Brain microvascular endothelial cell (primary cell): Measurements from ENCODE around the gene TMX3.

Source experiments
- DNase-seq: peaks from one replicate; pipeline ENCODE4 v3.0.0-alpha.2; 2020
- H3K27ac ChIP-seq: fragments of 250-450 bp; sonication (Bioruptor Pico); 2 replicates; pipeline ENCODE4 v1.5.1; 2020; ENCODE audit warnings: mild to moderate bottlenecking, moderate library complexity
- H3K27me3 ChIP-seq: fragments of 250-450 bp; sonication (Bioruptor Pico); replicated peaks from 2 replicates; pipeline ENCODE4 v1.5.1; 2020; ENCODE audit warnings: mild to moderate bottlenecking
- H3K36me3 ChIP-seq: fragments of 250-450 bp; sonication (Bioruptor Pico); replicated peaks from 2 replicates; pipeline ENCODE4 v1.5.1; 2020; ENCODE audit warnings: mild to moderate bottlenecking
- H3K4me3 ChIP-seq: 2 replicates; pipeline ENCODE4 v1.5.1; 2011; ENCODE audit warnings: low read depth, mild to moderate bottlenecking, control low read depth, low read length, moderate library complexity
- in situ Hi-C: cut with HindIII; loops from 2 replicates; pipeline ENCODE4 v1.10.0; 2017; ENCODE audit warnings: low sequenced_read_pairs, low pct_ligation_motif_present
- TF ChIP-seq, protein P1 (sequence below): IDR thresholded peaks from 2 replicates; pipeline ENCODE4 v1.5.1; 2011; ENCODE audit warnings: low read depth, mild to moderate bottlenecking, moderate library complexity, low read length, control low read depth, inconsistent platforms; ENCODE audit errors: missing control alignments

The TMX3 gene

GRCh38 chr18:68707646-68708045 is 7.3 kb downstream of the TMX3 start:
- no peak for DNase-seq
- in situ Hi-C loops: no loop called here
- TF ChIP-seq, protein P1, sequence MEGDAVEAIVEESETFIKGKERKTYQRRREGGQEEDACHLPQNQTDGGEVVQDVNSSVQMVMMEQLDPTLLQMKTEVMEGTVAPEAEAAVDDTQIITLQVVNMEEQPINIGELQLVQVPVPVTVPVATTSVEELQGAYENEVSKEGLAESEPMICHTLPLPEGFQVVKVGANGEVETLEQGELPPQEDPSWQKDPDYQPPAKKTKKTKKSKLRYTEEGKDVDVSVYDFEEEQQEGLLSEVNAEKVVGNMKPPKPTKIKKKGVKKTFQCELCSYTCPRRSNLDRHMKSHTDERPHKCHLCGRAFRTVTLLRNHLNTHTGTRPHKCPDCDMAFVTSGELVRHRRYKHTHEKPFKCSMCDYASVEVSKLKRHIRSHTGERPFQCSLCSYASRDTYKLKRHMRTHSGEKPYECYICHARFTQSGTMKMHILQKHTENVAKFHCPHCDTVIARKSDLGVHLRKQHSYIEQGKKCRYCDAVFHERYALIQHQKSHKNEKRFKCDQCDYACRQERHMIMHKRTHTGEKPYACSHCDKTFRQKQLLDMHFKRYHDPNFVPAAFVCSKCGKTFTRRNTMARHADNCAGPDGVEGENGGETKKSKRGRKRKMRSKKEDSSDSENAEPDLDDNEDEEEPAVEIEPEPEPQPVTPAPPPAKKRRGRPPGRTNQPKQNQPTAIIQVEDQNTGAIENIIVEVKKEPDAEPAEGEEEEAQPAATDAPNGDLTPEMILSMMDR: no peak
- Histone ChIP-seq H3K4me3 (no peak overlapping the region), H3K36me3 (peaks cover 26% of the 10 kb centered on the region), H3K27ac (no peak overlapping the region), H3K27me3 (no peaks in the 10 kb centered on the region)

- Histone ChIP-seq H3K4me3 (no peak overlapping the region), H3K27me3 (no peaks in the 10 kb centered on the region), H3K27ac (peak overlapping the region; percentile 31), H3K36me3 (peaks cover 14% of the 10 kb centered on the region)
- TF ChIP-seq, protein P1: no peak
- DNase-seq: no peak
- in situ Hi-C loops: no loop called here
Observed at GRCh38 chr18:68705119-68705518, 9.8 kb downstream of the TMX3 start.

DNA sequence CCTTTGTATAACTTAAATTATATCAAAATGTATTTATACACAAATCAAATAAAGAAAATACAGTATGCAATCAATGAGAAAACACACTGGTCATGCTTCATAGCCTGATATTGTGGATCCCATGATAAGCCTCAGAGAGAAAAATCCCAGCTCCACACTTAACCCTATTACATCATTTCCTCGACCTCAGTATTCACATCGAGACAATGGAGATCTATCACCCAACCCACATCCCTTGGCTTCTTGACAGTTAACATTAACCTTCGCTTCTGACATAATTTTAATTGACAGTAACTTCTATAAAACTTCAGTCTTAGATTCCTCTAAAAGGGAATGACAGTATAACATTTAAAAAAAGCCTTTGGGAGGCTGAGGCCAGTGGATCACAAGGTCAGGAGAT is 11.6 kb downstream of the TMX3 start:
- Histone ChIP-seq H3K27ac (no peak overlapping the region), H3K36me3 (peaks cover 5% of the 10 kb centered on the region), H3K27me3 (no peaks in the 10 kb centered on the region), H3K4me3 (no peak overlapping the region)
- no peak for DNase-seq
- TF ChIP-seq, protein P1: no peak
- in situ Hi-C loops: no loop called here

- Histone ChIP-seq H3K4me3 (no peak overlapping the region), H3K27ac (no peak overlapping the region), H3K36me3 (peaks cover 10% of the 10 kb centered on the region), H3K27me3 (no peaks in the 10 kb centered on the region)
- in situ Hi-C loops: no loop called here
- TF ChIP-seq, protein P1: no peak
- DNase-seq: no peak
Observed at GRCh38 chr18:68701353-68701752, 13.6 kb downstream of the TMX3 start.

- peaks cover 22% of the 10 kb centered on the region for H3K36me3 ChIP-seq
- no peak for DNase-seq
- H3K27me3 ChIP-seq: no peaks in the 10 kb centered on the region
- no peak overlapping the region for H3K27ac ChIP-seq
- in situ Hi-C loops: no loop called here
- TF ChIP-seq, protein P1: no peak
- H3K4me3 ChIP-seq: no peak overlapping the region
Observed at GRCh38 chr18:68699043-68699442, 15.9 kb downstream of the TMX3 start.

DNA sequence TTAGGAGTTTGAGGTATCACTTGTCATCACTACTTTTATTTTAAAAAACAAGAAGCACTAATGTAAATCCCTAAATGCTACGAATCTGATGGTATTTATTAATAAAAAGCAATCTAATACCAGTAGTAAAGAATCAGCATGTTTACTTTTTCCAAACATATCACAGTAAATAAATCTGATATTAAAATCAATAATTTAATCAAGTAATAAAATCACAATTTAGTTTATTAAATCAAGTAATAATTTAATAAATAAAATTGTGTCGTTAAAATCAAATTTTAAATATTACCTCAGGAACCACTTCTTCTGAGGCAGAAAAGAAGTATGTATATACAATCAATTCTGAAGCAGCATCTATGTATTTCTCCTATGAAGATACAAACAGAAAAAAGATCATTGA is 18.0 kb downstream of the TMX3 start:
- DNase-seq: no peak
- Histone ChIP-seq H3K4me3 (no peak overlapping the region), H3K36me3 (peaks cover 34% of the 10 kb centered on the region), H3K27ac (no peak overlapping the region), H3K27me3 (no peaks in the 10 kb centered on the region)
- in situ Hi-C loops: no loop called here
- TF ChIP-seq, protein P1: no peak
